K562 (cell line): ENCODE results near the gene CALY.

Experiments used
- CEBPB ChIP-seq: fragments of 450-650 bp; IDR thresholded peaks from 2 replicates; pipeline ENCODE4 v1.6.1; 2016; ENCODE audit warnings: missing genetic modification characterization, missing compliant biosample characterization
- EGR1 ChIP-seq: fragments of 450-650 bp; conservative IDR thresholded peaks from 2 replicates; pipeline ENCODE4 v1.6.1; 2017; ENCODE audit warnings: mild to moderate bottlenecking
- FOXK2 ChIP-seq, 2 experiments: fragments of 450-650 bp; IDR thresholded peaks in 1 of 2; conservative IDR thresholded peaks in 1 of 2; 2 replicates each; pipeline ENCODE4 v1.6.1; 2016; ENCODE audit warnings: low read depth in 2 of 2, mild to moderate bottlenecking in 1 of 2
- TAF15 ChIP-seq: fragments of 200-400 bp; formaldehyde crosslinking; IDR thresholded peaks from 2 replicates; pipeline ENCODE4 v1.6.1; 2017; ENCODE audit warnings: mild to moderate bottlenecking, low read depth, low read length, moderate library complexity
- TOE1 ChIP-seq, 2 experiments: fragments of 450-650 bp in 1 of 2; sonication (generic) in 1 of 2; formaldehyde crosslinking in 1 of 2; IDR thresholded peaks; 2 replicates each; pipeline versions ENCODE4 v1.7.1 to v1.8.0; 2016 to 2022; ENCODE audit warnings: borderline replicate concordance in 2 of 2, mild to moderate bottlenecking in 2 of 2, antibody characterized with exemption in 1 of 2, inconsistent platforms in 1 of 2, low read depth in 1 of 2, missing genetic modification reagents in 1 of 2, moderate library complexity in 1 of 2
- WHSC1 ChIP-seq: IDR thresholded peaks from one replicate; pipeline ENCODE4 v1.6.1; 2012; ENCODE audit warnings: low read length, control low read depth, inconsistent platforms
- ZNF76 ChIP-seq: fragments of 250-450 bp; sonication (Bioruptor Pico); IDR thresholded peaks from 2 replicates; pipeline ENCODE4 v1.4.0; 2020; ENCODE audit warnings: mild to moderate bottlenecking, moderate library complexity, borderline replicate concordance
- TF ChIP-seq, protein P1 (sequence below), 3 experiments: IDR thresholded peaks in 2 of 3; conservative IDR thresholded peaks in 1 of 3; 2 replicates each; pipeline ENCODE4 v1.5.1; 2011 to 2012; ENCODE audit warnings: low read length in 3 of 3, mild to moderate bottlenecking in 3 of 3, control low read depth in 2 of 3, improper control_type of control experiment in 1 of 3, inconsistent platforms in 1 of 3, low read depth in 1 of 3, mixed read lengths in 1 of 3, moderate library complexity in 1 of 3; ENCODE audit not compliant: insufficient read depth in 2 of 3
- TF ChIP-seq, protein P2 (sequence below): fragments of 250-450 bp; sonication (Bioruptor Pico); IDR thresholded peaks from 2 replicates; pipeline ENCODE4 v1.4.0; 2020; ENCODE audit warnings: mild to moderate bottlenecking, moderate library complexity
- TF ChIP-seq, protein P3 (sequence below): sonication (generic); formaldehyde crosslinking; IDR thresholded peaks from 2 replicates; pipeline ENCODE4 v1.8.0; 2023; ENCODE audit warnings: mild to moderate bottlenecking, missing genetic modification reagents

DNA sequence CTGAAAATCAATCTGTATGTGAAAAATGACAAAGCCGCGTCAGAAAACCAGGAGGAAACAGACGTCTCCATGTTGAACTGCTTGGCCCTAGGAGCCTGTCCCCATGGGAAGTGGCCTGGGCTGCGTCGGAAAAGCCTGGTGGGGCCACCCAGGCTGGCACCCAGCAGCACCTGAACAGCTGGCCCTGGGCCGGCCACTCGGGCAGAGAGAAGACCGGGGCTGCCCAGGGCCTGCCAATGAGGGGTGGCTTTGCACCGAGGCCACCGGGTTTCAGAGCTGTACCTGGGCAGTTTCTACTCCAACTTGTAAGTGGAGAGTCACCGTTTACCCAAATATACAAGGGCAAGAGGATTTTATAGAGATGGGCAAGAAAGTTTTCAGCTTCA, 22.2 kb upstream of the CALY start:
- TF ChIP-seq CEBPB (tag) (no peak), WHSC1 (no peak), EGR1 (no peak), TAF15 (no peak), TOE1 (IDR thresholded peaks at IDR 0.05; ENCODE audit: borderline replicate concordance) (no peak), TOE1 (CRISPR knock-in tag; IDR thresholded peaks at IDR 0.05; ENCODE audit: borderline replicate concordance, low read depth) (no peak), ZNF76 (CRISPR knock-in tag) (no peak), FOXK2 (conservative IDR thresholded peaks at IDR 0.05 in 1 of 2, IDR thresholded peaks at IDR 0.05 in 1 of 2; ENCODE audit: low read depth in 2 of 2) (no peak)
- TF ChIP-seq, protein P1, sequence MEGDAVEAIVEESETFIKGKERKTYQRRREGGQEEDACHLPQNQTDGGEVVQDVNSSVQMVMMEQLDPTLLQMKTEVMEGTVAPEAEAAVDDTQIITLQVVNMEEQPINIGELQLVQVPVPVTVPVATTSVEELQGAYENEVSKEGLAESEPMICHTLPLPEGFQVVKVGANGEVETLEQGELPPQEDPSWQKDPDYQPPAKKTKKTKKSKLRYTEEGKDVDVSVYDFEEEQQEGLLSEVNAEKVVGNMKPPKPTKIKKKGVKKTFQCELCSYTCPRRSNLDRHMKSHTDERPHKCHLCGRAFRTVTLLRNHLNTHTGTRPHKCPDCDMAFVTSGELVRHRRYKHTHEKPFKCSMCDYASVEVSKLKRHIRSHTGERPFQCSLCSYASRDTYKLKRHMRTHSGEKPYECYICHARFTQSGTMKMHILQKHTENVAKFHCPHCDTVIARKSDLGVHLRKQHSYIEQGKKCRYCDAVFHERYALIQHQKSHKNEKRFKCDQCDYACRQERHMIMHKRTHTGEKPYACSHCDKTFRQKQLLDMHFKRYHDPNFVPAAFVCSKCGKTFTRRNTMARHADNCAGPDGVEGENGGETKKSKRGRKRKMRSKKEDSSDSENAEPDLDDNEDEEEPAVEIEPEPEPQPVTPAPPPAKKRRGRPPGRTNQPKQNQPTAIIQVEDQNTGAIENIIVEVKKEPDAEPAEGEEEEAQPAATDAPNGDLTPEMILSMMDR (IDR thresholded peaks at IDR 0.05 in 2 of 3, conservative IDR thresholded peaks at IDR 0.05 in 1 of 3; ENCODE audit: insufficient read depth in 2 of 3, low read depth in 1 of 3, low read length in 3 of 3) = no peak
- TF ChIP-seq, protein P2, sequence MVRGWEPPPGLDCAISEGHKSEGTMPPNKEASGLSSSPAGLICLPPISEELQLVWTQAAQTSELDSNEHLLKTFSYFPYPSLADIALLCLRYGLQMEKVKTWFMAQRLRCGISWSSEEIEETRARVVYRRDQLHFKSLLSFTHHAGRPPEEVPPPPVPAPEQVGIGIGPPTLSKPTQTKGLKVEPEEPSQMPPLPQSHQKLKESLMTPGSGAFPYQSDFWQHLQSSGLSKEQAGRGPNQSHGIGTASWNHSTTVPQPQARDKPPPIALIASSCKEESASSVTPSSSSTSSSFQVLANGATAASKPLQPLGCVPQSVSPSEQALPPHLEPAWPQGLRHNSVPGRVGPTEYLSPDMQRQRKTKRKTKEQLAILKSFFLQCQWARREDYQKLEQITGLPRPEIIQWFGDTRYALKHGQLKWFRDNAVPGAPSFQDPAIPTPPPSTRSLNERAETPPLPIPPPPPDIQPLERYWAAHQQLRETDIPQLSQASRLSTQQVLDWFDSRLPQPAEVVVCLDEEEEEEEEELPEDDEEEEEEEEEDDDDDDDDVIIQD (CRISPR knock-in tag) = no peak
- TF ChIP-seq, protein P3, sequence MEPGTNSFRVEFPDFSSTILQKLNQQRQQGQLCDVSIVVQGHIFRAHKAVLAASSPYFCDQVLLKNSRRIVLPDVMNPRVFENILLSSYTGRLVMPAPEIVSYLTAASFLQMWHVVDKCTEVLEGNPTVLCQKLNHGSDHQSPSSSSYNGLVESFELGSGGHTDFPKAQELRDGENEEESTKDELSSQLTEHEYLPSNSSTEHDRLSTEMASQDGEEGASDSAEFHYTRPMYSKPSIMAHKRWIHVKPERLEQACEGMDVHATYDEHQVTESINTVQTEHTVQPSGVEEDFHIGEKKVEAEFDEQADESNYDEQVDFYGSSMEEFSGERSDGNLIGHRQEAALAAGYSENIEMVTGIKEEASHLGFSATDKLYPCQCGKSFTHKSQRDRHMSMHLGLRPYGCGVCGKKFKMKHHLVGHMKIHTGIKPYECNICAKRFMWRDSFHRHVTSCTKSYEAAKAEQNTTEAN = no peak
